ENCODE results near the gene OR52B2.
A peak's percentile ranks its signal among the peaks of the same experiment; 100 is the strongest.

Gene OR52B2

DNA sequence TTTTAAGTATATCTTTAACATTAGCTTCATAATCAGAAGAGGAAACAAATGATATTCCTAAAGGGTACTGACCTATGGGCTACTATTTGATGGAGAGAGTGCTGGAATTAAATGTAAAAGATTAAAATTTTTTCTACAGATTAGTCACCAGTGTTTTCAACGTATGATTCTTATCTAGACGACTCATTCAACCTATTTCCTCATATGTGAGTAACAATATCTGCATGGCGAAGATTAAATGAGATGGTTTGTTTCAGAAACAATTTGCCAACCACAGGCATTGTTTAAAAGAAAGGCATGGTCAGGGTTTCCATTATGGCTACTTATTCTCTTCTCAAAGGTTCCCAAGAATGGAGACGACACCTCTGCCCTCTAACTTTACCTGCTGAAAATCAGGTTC lies 42.2 kb downstream of the OR52B2 start:
- Histone ChIP-seq H3K79me2 (ENCODE audit: control insufficient read depth, insufficient read depth, low read length, poor library complexity) (no peaks in the 10 kb centered on the region), H3K36me3 (ENCODE audit: control insufficient read depth in 1 of 2, insufficient read depth in 2 of 2, low read length in 2 of 2) (no peaks in the 10 kb centered on the region), H3K79me1 (ENCODE audit: low read length) (no peaks in the 10 kb centered on the region), H2BK12ac (ENCODE audit: low read length) (no peak overlapping the region), H3K23ac (ENCODE audit: low read length) (no peak overlapping the region), H3K4me1 (ENCODE audit: control insufficient read depth in 1 of 2, insufficient read depth in 2 of 2, low read length in 2 of 2) (no peaks in the 10 kb centered on the region), H3K27ac (ENCODE audit: low read depth, low read length) (no peak overlapping the region), H3K4me2 (ENCODE audit: low read length) (no peak overlapping the region), H2BK120ac (ENCODE audit: insufficient read depth, low read length, poor library complexity) (no peak overlapping the region), H3K27me3 (ENCODE audit: insufficient read depth, low read length) (no peaks in the 10 kb centered on the region), H4K12ac (ENCODE audit: low read depth, low read length) (no peak overlapping the region), H2AK5ac (ENCODE audit: low read length) (no peak overlapping the region), H3K9me3 (ENCODE audit: insufficient read depth, low read depth, low read length) (no peaks in the 10 kb centered on the region), H2AFZ (ENCODE audit: insufficient read depth, low read length, poor library complexity) (no peak overlapping the region), H2BK5ac (ENCODE audit: low read depth, low read length, poor library complexity) (no peak overlapping the region), H3K4ac (ENCODE audit: low read depth, low read length) (no peak overlapping the region), H3K4me3 (ENCODE audit: low read depth, low read length) (no peak overlapping the region), H3K14ac (ENCODE audit: low read length) (no peak overlapping the region), H4K91ac (ENCODE audit: low read depth, low read length) (no peak overlapping the region), H4K8ac (ENCODE audit: low read depth, low read length) (no peak overlapping the region), H3K9ac (ENCODE audit: low read length) (no peak overlapping the region), H3K18ac (ENCODE audit: low read length) (no peak overlapping the region)
- no CpG with 5 or more reads among the region's 4 CpGs for WGBS (ENCODE audit: extremely low coverage, insufficient coverage, insufficient read length)
- DNase-seq: peak in 1 of 2 donors; percentile 72

DNA sequence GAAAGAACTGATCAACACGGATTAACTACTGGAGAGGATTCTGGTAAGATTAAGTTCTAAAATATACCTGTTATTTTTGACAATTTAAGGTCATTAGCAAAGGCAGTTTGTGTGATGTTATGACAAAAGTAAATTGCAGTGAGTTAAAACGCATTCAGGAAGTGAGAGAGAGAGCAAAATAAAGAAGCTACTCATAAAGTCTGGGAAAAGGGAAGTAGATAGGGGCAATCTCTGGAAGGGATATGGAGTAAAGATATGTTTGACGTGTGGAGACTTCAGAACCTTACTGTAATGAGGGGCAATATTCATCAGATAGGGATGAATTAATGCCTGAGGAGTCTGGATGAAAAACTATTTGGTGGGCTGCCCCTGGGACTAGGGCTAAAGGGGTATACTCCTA lies 45.9 kb downstream of the OR52B2 start:
- H2AK5ac ChIP-seq (ENCODE audit: low read length): no peak overlapping the region
- no peaks in the 10 kb centered on the region for H3K79me2 ChIP-seq (ENCODE audit: control insufficient read depth, insufficient read depth, low read length, poor library complexity)
- no peak overlapping the region for H3K4ac ChIP-seq (ENCODE audit: low read depth, low read length)
- no peak overlapping the region for H3K27ac ChIP-seq (ENCODE audit: low read depth, low read length)
- no peak overlapping the region for H4K8ac ChIP-seq (ENCODE audit: low read depth, low read length)
- H3K36me3 ChIP-seq (ENCODE audit: control insufficient read depth in 1 of 2, insufficient read depth in 2 of 2, low read length in 2 of 2): no peaks in the 10 kb centered on the region
- no peaks in the 10 kb centered on the region for H3K79me1 ChIP-seq (ENCODE audit: low read length)
- no peak overlapping the region for H2BK5ac ChIP-seq (ENCODE audit: low read depth, low read length, poor library complexity)
- no peak overlapping the region for H3K23ac ChIP-seq (ENCODE audit: low read length)
- no peak overlapping the region for H2BK120ac ChIP-seq (ENCODE audit: insufficient read depth, low read length, poor library complexity)
- no CpG with 5 or more reads among the region's 3 CpGs for WGBS (ENCODE audit: extremely low coverage, insufficient coverage, insufficient read length)
- H4K91ac ChIP-seq (ENCODE audit: low read depth, low read length): no peak overlapping the region
- no peak overlapping the region for H2AFZ ChIP-seq (ENCODE audit: insufficient read depth, low read length, poor library complexity)
- H3K4me1 ChIP-seq (ENCODE audit: control insufficient read depth in 1 of 2, insufficient read depth in 2 of 2, low read length in 2 of 2): no peaks in the 10 kb centered on the region
- H3K18ac ChIP-seq (ENCODE audit: low read length): no peak overlapping the region
- no peak overlapping the region for H3K4me3 ChIP-seq (ENCODE audit: low read depth, low read length)
- no peaks in the 10 kb centered on the region for H3K27me3 ChIP-seq (ENCODE audit: insufficient read depth, low read length)
- H3K9ac ChIP-seq (ENCODE audit: low read length): no peak overlapping the region
- H3K14ac ChIP-seq (ENCODE audit: low read length): no peak overlapping the region
- H3K9me3 ChIP-seq (ENCODE audit: insufficient read depth, low read depth, low read length): no peaks in the 10 kb centered on the region
- no peak for DNase-seq
- no peak overlapping the region for H3K4me2 ChIP-seq (ENCODE audit: low read length)
- no peak overlapping the region for H4K12ac ChIP-seq (ENCODE audit: low read depth, low read length)
- no peak overlapping the region for H2BK12ac ChIP-seq (ENCODE audit: low read length)
